PC-9 (cell line): Measurements from ENCODE around the gene BCL2. TPM values are rescaled to one million over a fixed set of nuclear protein-coding genes. Genes with fewer than 3 reads are reported as not detected.

Source experiments
- BruUV-seq: library from RNA; stranded (reverse); fragments of 400-500 nt; replicated peaks from 2 replicates; lab custom pipeline; 2021; lab: Mats Ljungman, UMichigan
- CTCF ChIA-PET: fragments of 300-600 bp; sonication (Branson Sonifier 250); formaldehyde crosslinking; loops from one replicate; lab custom pipeline; 2022; ENCODE audit warnings: antibody characterized with exemption; lab: Charles Lee
- POLR2A ChIA-PET: fragments of 300-600 bp; sonication (Branson Sonifier 250); formaldehyde crosslinking; loops from one replicate; lab custom pipeline; 2022; ENCODE audit warnings: antibody characterized with exemption; ENCODE audit not compliant: unreplicated experiment; lab: Charles Lee
- DNase-seq, 2 experiments: peaks; one replicate each; pipeline versions ENCODE4 v3.0.0 to v3.0.0-alpha.2; 2015 to 2022; ENCODE audit warnings: mixed read lengths in 1 of 2
- H2AFZ ChIP-seq: fragments of 200-600 bp; sonication (generic); 2 replicates; pipeline ENCODE4 v1.8.1; 2017; ENCODE audit warnings: antibody characterized with exemption
- H3F3A ChIP-seq: fragments of 200-600 bp; sonication (generic); 2 replicates; pipeline ENCODE4 v1.8.1; 2017; ENCODE audit warnings: antibody characterized with exemption, mild to moderate bottlenecking, low read depth; ENCODE audit not compliant: insufficient read depth
- H3K27ac ChIP-seq: fragments of 200-600 bp; sonication (generic); 2 replicates; pipeline ENCODE4 v1.6.1; 2016; ENCODE audit warnings: mixed run types
- H3K27me3 ChIP-seq: fragments of 200-600 bp; sonication (generic); 2 replicates; pipeline ENCODE4 v1.6.1; 2016; ENCODE audit warnings: low read depth, mixed run types; ENCODE audit not compliant: insufficient read depth
- H3K36me3 ChIP-seq: fragments of 200-600 bp; sonication (generic); 2 replicates; pipeline ENCODE4 v1.6.1; 2016; ENCODE audit warnings: low read depth, mixed run types
- H3K4me1 ChIP-seq: fragments of 200-600 bp; sonication (generic); replicated peaks from 2 replicates; pipeline ENCODE4 v1.6.1; 2016; ENCODE audit warnings: mixed run types; ENCODE audit not compliant: insufficient read depth
- H3K4me2 ChIP-seq: fragments of 200-600 bp; sonication (generic); 2 replicates; pipeline ENCODE4 v1.6.1; 2017; ENCODE audit warnings: mixed run types
- H3K4me3 ChIP-seq: fragments of 200-600 bp; sonication (generic); 2 replicates; pipeline ENCODE4 v1.6.1; 2016; ENCODE audit warnings: mixed run types
- H3K79me2 ChIP-seq: fragments of 200-600 bp; sonication (generic); 2 replicates; pipeline ENCODE4 v1.6.1; 2017; ENCODE audit warnings: low read depth, mixed run types
- H3K9me2 ChIP-seq: fragments of 200-600 bp; sonication (generic); 2 replicates; pipeline ENCODE4 v1.8.1; 2017; ENCODE audit warnings: mild to moderate bottlenecking; ENCODE audit not compliant: insufficient read depth
- H3K9me3 ChIP-seq: fragments of 200-600 bp; sonication (generic); 2 replicates; pipeline ENCODE4 v1.8.1; 2016; ENCODE audit warnings: low read depth; ENCODE audit not compliant: insufficient read depth
- H4K20me1 ChIP-seq: fragments of 200-600 bp; sonication (generic); 2 replicates; pipeline ENCODE4 v1.8.1; 2017; ENCODE audit not compliant: insufficient read depth
- CTCF ChIP-seq: fragments of 200-600 bp; sonication (generic); conservative IDR thresholded peaks from 2 replicates; pipeline ENCODE4 v1.6.1; 2017; ENCODE audit warnings: mixed run types, antibody characterized with exemption, mild to moderate bottlenecking, moderate library complexity
- EZH2 ChIP-seq: fragments of 200-600 bp; sonication (generic); IDR thresholded peaks from 2 replicates; pipeline ENCODE4 v1.8.0; 2017; ENCODE audit warnings: antibody characterized with exemption, low read depth
- intact Hi-C: fragments of 100-400 bp; cut with micrococcal nuclease; formaldehyde crosslinking; loops from one replicate; pipeline ENCODE4 v1.10.0; 2022; ENCODE audit not compliant: unreplicated experiment
- total RNA-seq: library from RNA; stranded (reverse); gene quantifications from 2 replicates; pipeline ENCODE4 v1.2.3, GENCODE V29; 2021

The BCL2 gene
- total RNA-seq, 1 experiment from 2014 or later, result 2.0 TPM

DNA sequence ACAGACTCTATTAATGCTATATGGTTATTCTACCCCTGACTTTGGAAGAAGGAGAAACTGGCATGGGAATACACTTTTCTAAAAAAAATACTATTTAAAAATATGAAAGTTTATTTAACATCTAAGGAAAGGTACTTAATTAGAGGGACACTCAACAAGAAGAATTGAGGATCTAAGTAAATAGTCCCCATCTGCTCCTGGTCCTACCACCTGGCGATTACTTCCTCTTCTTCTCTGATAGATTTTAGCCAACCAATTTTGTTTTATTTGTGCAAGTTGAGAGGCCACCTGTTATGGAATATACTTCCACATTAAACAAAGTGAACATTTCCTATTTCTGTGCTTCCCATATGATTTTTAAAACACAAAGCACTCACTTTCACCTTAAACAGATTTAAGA, 111.7 kb downstream of the BCL2 start:
- BruUV-seq, result no TSS peak
- H3K4me3 ChIP-seq, result no peak overlapping the region
- intact Hi-C loops, result no loop called here
- H3F3A ChIP-seq, result no peaks in the 10 kb centered on the region
- H3K9me2 ChIP-seq, result no peaks in the 10 kb centered on the region
- ChIA-PET POLR2A (no interaction called here), CTCF (no interaction called here)
- no peak overlapping the region for H2AFZ ChIP-seq
- no peaks in the 10 kb centered on the region for H3K9me3 ChIP-seq
- no peaks in the 10 kb centered on the region for H4K20me1 ChIP-seq
- DNase-seq, result no peak
- no peak for TF ChIP-seq EZH2
- TF ChIP-seq CTCF, result no peak
- no peaks in the 10 kb centered on the region for H3K27me3 ChIP-seq
- no peaks in the 10 kb centered on the region for H3K79me2 ChIP-seq
- no peak overlapping the region for H3K4me2 ChIP-seq
- H3K27ac ChIP-seq, result no peak overlapping the region
- H3K36me3 ChIP-seq, result no peaks in the 10 kb centered on the region
- no peaks in the 10 kb centered on the region for H3K4me1 ChIP-seq

GRCh38 chr18:63207143-63207790, 112.3 kb downstream of the BCL2 start:
- Histone ChIP-seq H3K27me3 (no peaks in the 10 kb centered on the region), H3K4me1 (no peaks in the 10 kb centered on the region), H3K4me2 (no peak overlapping the region), H3K79me2 (no peaks in the 10 kb centered on the region), H3K9me3 (no peaks in the 10 kb centered on the region), H3K36me3 (no peaks in the 10 kb centered on the region), H3K27ac (no peak overlapping the region), H3K4me3 (no peak overlapping the region), H3F3A (no peaks in the 10 kb centered on the region), H3K9me2 (no peaks in the 10 kb centered on the region), H4K20me1 (no peaks in the 10 kb centered on the region), H2AFZ (no peak overlapping the region)
- no peak for DNase-seq
- ChIA-PET POLR2A (no interaction called here), CTCF (no interaction called here)
- intact Hi-C loops, result no loop called here
- no peak for TF ChIP-seq EZH2
- no peak for TF ChIP-seq CTCF
- BruUV-seq, result no TSS peak

DNA sequence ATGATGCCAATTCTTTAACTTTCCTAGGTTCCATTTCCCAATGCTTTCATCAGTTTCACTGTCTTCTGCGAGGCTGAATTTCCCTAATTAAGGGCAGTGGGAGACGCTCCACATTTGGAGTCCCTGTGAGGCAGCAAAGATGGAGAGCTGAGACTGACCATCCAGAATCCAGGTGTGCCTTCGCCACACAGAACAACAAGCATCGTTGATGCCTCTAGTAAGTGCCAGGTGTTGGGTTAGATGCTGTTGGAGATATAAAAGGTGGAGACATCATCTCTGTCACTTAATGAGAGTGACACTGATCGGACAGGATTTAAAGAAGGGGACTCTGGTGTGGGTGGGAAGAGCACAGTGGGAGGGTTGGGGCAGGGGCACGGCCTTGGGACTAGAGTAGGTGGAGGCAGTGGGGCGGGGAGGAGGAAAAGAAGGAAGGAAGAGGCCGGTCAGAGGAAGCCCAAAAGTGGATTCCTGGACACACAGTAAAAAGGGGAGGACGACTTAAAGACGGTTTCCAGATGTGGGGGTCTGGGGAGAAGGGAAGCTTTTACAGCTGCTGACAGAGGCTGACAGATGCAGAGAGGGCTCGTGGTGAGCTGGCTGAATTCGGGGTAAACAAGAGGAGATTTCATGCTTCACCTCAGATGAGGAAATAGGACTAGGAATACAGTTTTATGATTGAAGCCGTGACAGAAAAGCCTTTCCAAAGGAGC, 113.0 kb downstream of the BCL2 start:
- no peaks in the 10 kb centered on the region for H3K79me2 ChIP-seq
- no peak overlapping the region for H2AFZ ChIP-seq
- no peaks in the 10 kb centered on the region for H3K36me3 ChIP-seq
- no peaks in the 10 kb centered on the region for H3K27me3 ChIP-seq
- DNase-seq, result no peak
- H4K20me1 ChIP-seq, result no peaks in the 10 kb centered on the region
- no peaks in the 10 kb centered on the region for H3K9me3 ChIP-seq
- POLR2A ChIA-PET, result no interaction called here
- H3K4me2 ChIP-seq, result no peak overlapping the region
- H3K4me3 ChIP-seq, result no peak overlapping the region
- no peaks in the 10 kb centered on the region for H3F3A ChIP-seq
- H3K4me1 ChIP-seq, result no peaks in the 10 kb centered on the region
- CTCF ChIA-PET, result no interaction called here
- H3K9me2 ChIP-seq, result no peaks in the 10 kb centered on the region
- BruUV-seq, result no TSS peak
- TF ChIP-seq CTCF (no peak), EZH2 (no peak)
- no peak overlapping the region for H3K27ac ChIP-seq
- intact Hi-C loops, result no loop called here
